Sigmoid colon (tissue), 3 donors: Measurements from ENCODE around the gene R3HDM2.

Source experiments
- CTCF ChIP-seq, 4 experiments: fragments of 450-650 bp in 3 of 4; fragments of 200-600 bp in 1 of 4; IDR thresholded peaks; one replicate each; pipeline ENCODE4 v1.5.1; 2016 to 2019; ENCODE audit warnings: antibody characterized with exemption in 4 of 4, mild to moderate bottlenecking in 3 of 4, moderate library complexity in 2 of 4
- POLR2A ChIP-seq, 2 donors: fragments of 450-650 bp; IDR thresholded peaks; one replicate each; pipeline ENCODE4 v1.6.1; 2016; ENCODE audit warnings: antibody characterized with exemption in 2 of 2, mild to moderate bottlenecking in 2 of 2, moderate library complexity in 2 of 2

GRCh38 chr12:57268264-57268663, 162.6 kb downstream of the R3HDM2 start:
- TF ChIP-seq POLR2A (IDR thresholded peaks at IDR 0.05), result no peak
- no peak for TF ChIP-seq CTCF (IDR thresholded peaks at IDR 0.05)
